Spleen (tissue), 11 donors: ENCODE results near the gene TBC1D9. TPM values are rescaled to one million over a fixed set of nuclear protein-coding genes. Genes with fewer than 3 reads are reported as not detected.

Source experiments
- DNase-seq: peaks from one replicate; pipeline ENCODE4 v3.0.0-alpha.2; 2020
- H3K27ac ChIP-seq, 8 donors: fragments of 200-600 bp; sonication (generic) in 7 of 8; 1 replicate in 4 of 8; 2 replicates in 4 of 8; pipeline versions ENCODE4 v1.5.0 to v1.8.0; 2016 to 2021; ENCODE audit warnings: inconsistent platforms in 4 of 8, mild to moderate bottlenecking in 4 of 8, moderate library complexity in 1 of 8
- H3K27me3 ChIP-seq, 7 donors: fragments of 200-600 bp; sonication (generic) in 6 of 7; replicated peaks in 1 of 7; 1 replicate in 4 of 7; 2 replicates in 3 of 7; pipeline versions ENCODE4 v1.5.0 to v1.8.0; 2016 to 2021; ENCODE audit warnings: inconsistent platforms in 3 of 7, mild to moderate bottlenecking in 1 of 7
- H3K36me3 ChIP-seq, 6 donors: fragments of 200-600 bp; sonication (generic) in 5 of 6; 1 replicate in 4 of 6; 2 replicates in 2 of 6; pipeline versions ENCODE4 v1.5.0 to v1.8.0; 2016 to 2021; ENCODE audit warnings: inconsistent platforms in 2 of 6
- H3K4me1 ChIP-seq, 6 donors: fragments of 200-600 bp; sonication (generic) in 5 of 6; 1 replicate in 3 of 6; 2 replicates in 3 of 6; pipeline versions ENCODE4 v1.5.0 to v1.8.0; 2016 to 2021; ENCODE audit warnings: inconsistent platforms in 3 of 6
- H3K4me3 ChIP-seq, 8 donors: fragments of 200-600 bp; sonication (generic) in 7 of 8; 1 replicate in 4 of 8; 2 replicates in 4 of 8; pipeline versions ENCODE4 v1.5.0 to v1.8.0; 2016 to 2021; ENCODE audit warnings: inconsistent platforms in 4 of 8, mild to moderate bottlenecking in 4 of 8, moderate library complexity in 2 of 8
- H3K9me3 ChIP-seq, 8 donors: fragments of 200-600 bp; sonication (generic) in 7 of 8; 1 replicate in 4 of 8; 2 replicates in 4 of 8; pipeline versions ENCODE4 v1.5.0 to v1.8.0; 2016 to 2021; ENCODE audit warnings: inconsistent platforms in 4 of 8
- POLR2A ChIP-seq, 3 donors: fragments of 450-650 bp; IDR thresholded peaks; one replicate each; pipeline ENCODE4 v1.5.1; 2017; ENCODE audit warnings: antibody characterized with exemption in 3 of 3, mild to moderate bottlenecking in 1 of 3
- POLR2AphosphoS5 ChIP-seq, 3 donors: sonication (generic); formaldehyde crosslinking; IDR thresholded peaks; one replicate each; pipeline ENCODE4 v1.5.1; 2017; ENCODE audit warnings: antibody characterized with exemption in 3 of 3
- WGBS, 5 donors: extraction: QIAGEN DNeasy Blood & Tissue Kit in 3 of 5; methylation state at CpG; one replicate each; pipeline versions ENCODE4 v1.1.5 to v1.1.7; 2013 to 2018; 5-methylcytosine and 5-hydroxymethylcytosine counted together
- intact Hi-C: fragments of 100-400 bp; cut with DNase I; formaldehyde crosslinking; loops from one replicate; pipeline ENCODE4 v1.15.0; 2023; ENCODE audit warnings: low total_unique reads
- polyA plus RNA-seq, 3 donors: library from polyadenylated mRNA; stranded (reverse); fragments of 200-250 nt; gene quantifications; one replicate each; pipeline ENCODE4 v1.2.1, GENCODE V29; 2013
- total RNA-seq, 7 donors: library from RNA; depleted of rRNA in 3 of 7; stranded (reverse); fragments of >200 nt in 3 of 7; fragmentation: NEBNext Ultra II Directional in 4 of 7; extraction: Animal tissue kit (Norgen Biotek cat#: 25700) in 4 of 7; gene quantifications; one replicate each; pipeline versions ENCODE4 v1.1.0 to v1.2.1, GENCODE V29; 2016 to 2021
- TF ChIP-seq, protein P1 (sequence below), 11 experiments: fragments of 200-600 bp in 7 of 11; fragments of 450-650 bp in 4 of 11; sonication (generic) in 4 of 11; IDR thresholded peaks in 8 of 11; conservative IDR thresholded peaks in 3 of 11; 1 replicate in 7 of 11; 2 replicates in 4 of 11; pipeline versions ENCODE4 v1.4.0 to v1.8.0; 2016 to 2021; ENCODE audit warnings: antibody characterized with exemption in 11 of 11, inconsistent platforms in 4 of 11, mild to moderate bottlenecking in 1 of 11
- donor health status: healthy with polysubstance abuse.
- donor health status: DM: no; HTN: no; CAD: no; lungs with moderate emphysema.
- donor health status: DM: no; HTN: no; CAD: no.
- donor health status: Bipolar disorder and iron deficiency.
- donor health status: healthy.
- donor health status: DM: no; HTN: no; CAD: no.
- donor health status: DM: yes; HTN: yes; CAD: no.

Gene TBC1D9
- total and polyA plus RNA-seq, 10 donors = 11.6 to 99.1 (median 77.2) TPM

GRCh38 chr4:140641105-140641555, 115.1 kb downstream of the TBC1D9 start:
- H3K4me3 ChIP-seq = no peak overlapping the region
- H3K9me3 ChIP-seq = no peaks in the 10 kb centered on the region
- peak overlapping the region in 3 of 8 donors; percentile 50 to 65 (median 65) for H3K27ac ChIP-seq
- H3K36me3 ChIP-seq = peaks cover 0 to 93% (median 54%) of the 10 kb centered on the region in 6 donors
- H3K4me1 ChIP-seq = peaks cover 0 to 8% (median 0%) of the 10 kb centered on the region in 6 donors
- DNase-seq = no peak
- TF ChIP-seq POLR2AphosphoS5 (IDR thresholded peaks at IDR 0.05) (no peak), POLR2A (IDR thresholded peaks at IDR 0.05) (no peak)
- TF ChIP-seq, protein P1, sequence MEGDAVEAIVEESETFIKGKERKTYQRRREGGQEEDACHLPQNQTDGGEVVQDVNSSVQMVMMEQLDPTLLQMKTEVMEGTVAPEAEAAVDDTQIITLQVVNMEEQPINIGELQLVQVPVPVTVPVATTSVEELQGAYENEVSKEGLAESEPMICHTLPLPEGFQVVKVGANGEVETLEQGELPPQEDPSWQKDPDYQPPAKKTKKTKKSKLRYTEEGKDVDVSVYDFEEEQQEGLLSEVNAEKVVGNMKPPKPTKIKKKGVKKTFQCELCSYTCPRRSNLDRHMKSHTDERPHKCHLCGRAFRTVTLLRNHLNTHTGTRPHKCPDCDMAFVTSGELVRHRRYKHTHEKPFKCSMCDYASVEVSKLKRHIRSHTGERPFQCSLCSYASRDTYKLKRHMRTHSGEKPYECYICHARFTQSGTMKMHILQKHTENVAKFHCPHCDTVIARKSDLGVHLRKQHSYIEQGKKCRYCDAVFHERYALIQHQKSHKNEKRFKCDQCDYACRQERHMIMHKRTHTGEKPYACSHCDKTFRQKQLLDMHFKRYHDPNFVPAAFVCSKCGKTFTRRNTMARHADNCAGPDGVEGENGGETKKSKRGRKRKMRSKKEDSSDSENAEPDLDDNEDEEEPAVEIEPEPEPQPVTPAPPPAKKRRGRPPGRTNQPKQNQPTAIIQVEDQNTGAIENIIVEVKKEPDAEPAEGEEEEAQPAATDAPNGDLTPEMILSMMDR (IDR thresholded peaks at IDR 0.05 in 8 of 11, conservative IDR thresholded peaks at IDR 0.05 in 3 of 11) = no peak
- 88 to 94% (median 91%) methylated on average over 6 of the region's 6 CpGs for WGBS, 5 donors
- intact Hi-C loops = no loop called here
- H3K27me3 ChIP-seq = no peaks in the 10 kb centered on the region

GRCh38 chr4:140640150-140640748, 115.9 kb downstream of the TBC1D9 start:
- DNase-seq = no peak
- peaks cover 0 to 17% (median 0%) of the 10 kb centered on the region in 6 donors for H3K4me1 ChIP-seq
- TF ChIP-seq, protein P1 (IDR thresholded peaks at IDR 0.05 in 8 of 11, conservative IDR thresholded peaks at IDR 0.05 in 3 of 11) = no peak
- no peak for TF ChIP-seq POLR2AphosphoS5 (IDR thresholded peaks at IDR 0.05)
- TF ChIP-seq POLR2A (IDR thresholded peaks at IDR 0.05) = no peak
- H3K27ac ChIP-seq = no peak overlapping the region
- H3K27me3 ChIP-seq = no peaks in the 10 kb centered on the region
- H3K4me3 ChIP-seq = no peak overlapping the region
- intact Hi-C loops = no loop called here
- H3K36me3 ChIP-seq = peaks cover 0 to 92% (median 50%) of the 10 kb centered on the region in 6 donors
- WGBS, 5 donors = 56 to 85% (median 72%) methylated on average over 6 of the region's 6 CpGs
- H3K9me3 ChIP-seq = no peaks in the 10 kb centered on the region

- intact Hi-C loops = loop anchor here (10.0 kb wide), 1 partner anchor 206 kb away; no protein-coding TSS in a partner anchor
- no peak for DNase-seq
- H3K27ac ChIP-seq = no peak overlapping the region
- WGBS, 5 donors = 90 to 93% (median 91%) methylated on average over 7 of the region's 7 CpGs
- H3K9me3 ChIP-seq = no peaks in the 10 kb centered on the region
- H3K27me3 ChIP-seq = no peaks in the 10 kb centered on the region
- H3K4me1 ChIP-seq = peaks cover 0 to 21% (median 0%) of the 10 kb centered on the region in 6 donors
- TF ChIP-seq POLR2A (IDR thresholded peaks at IDR 0.05) (no peak), POLR2AphosphoS5 (IDR thresholded peaks at IDR 0.05) (no peak)
- H3K4me3 ChIP-seq = no peak overlapping the region
- peaks cover 0 to 92% (median 40%) of the 10 kb centered on the region in 6 donors for H3K36me3 ChIP-seq
These were observed 117.1 kb downstream of the TBC1D9 start for GRCh38 chr4:140639066-140639465.

- 47 to 68% (median 66%) methylated on average over 6 of the region's 6 CpGs for whole genome bisulfite sequencing, 5 donors
These were observed 118.3 kb downstream of the TBC1D9 start for GRCh38 chr4:140637836-140638235.

More at GRCh38 chr4:140637836-140638235, 118.3 kb downstream of the TBC1D9 start:
- intact Hi-C loops = loop anchor here (10.0 kb wide), 1 partner anchor 207 kb away; no protein-coding TSS in a partner anchor
- DNase-seq = no peak
- no peak overlapping the region for H3K4me3 ChIP-seq
- peaks cover 0 to 92% (median 35%) of the 10 kb centered on the region in 6 donors for H3K36me3 ChIP-seq
- peaks cover 0 to 21% (median 0%) of the 10 kb centered on the region in 6 donors for H3K4me1 ChIP-seq
- H3K9me3 ChIP-seq = no peaks in the 10 kb centered on the region
- no peak overlapping the region for H3K27ac ChIP-seq
- no peaks in the 10 kb centered on the region for H3K27me3 ChIP-seq
- TF ChIP-seq POLR2A (IDR thresholded peaks at IDR 0.05) = no peak
- TF ChIP-seq, protein P1 (IDR thresholded peaks at IDR 0.05 in 8 of 11, conservative IDR thresholded peaks at IDR 0.05 in 3 of 11) = peak in 9 of 11 experiments; percentile 32 to 68 (median 50)
- TF ChIP-seq POLR2AphosphoS5 (IDR thresholded peaks at IDR 0.05) = no peak
